Measurements from ENCODE around the gene SSR1. TPM values are rescaled to one million over a fixed set of nuclear protein-coding genes. Genes with fewer than 3 reads are reported as not detected.
A peak's percentile ranks its signal among the peaks of the same experiment; 100 is the strongest.

The SSR1 gene
- total and polyA plus RNA-seq, 2 of the 13 experiments (the other 11 are each of a cell fraction or from before 2014, with no cell fraction given) = 203 to 243 TPM

GRCh38 chr6:7313505-7314165 lies 636 bp upstream of the SSR1 start (continued):
- TF ChIP-seq FIP1L1 (IDR thresholded peaks at IDR 0.05; ENCODE audit: borderline replicate concordance, insufficient read depth, low read depth, low read length) (no peak), ZNF740 (CRISPR knock-in tag; IDR thresholded peaks at IDR 0.05) (no peak), ZNF136 (CRISPR knock-in tag; IDR thresholded peaks at IDR 0.05; ENCODE audit: low read depth) (no peak), KDM1A (CRISPR knock-in tag; IDR thresholded peaks at IDR 0.05) (no peak), HIC2 (CRISPR knock-in tag; IDR thresholded peaks at IDR 0.05; ENCODE audit: low read depth) (no peak), TGIF2 (CRISPR knock-in tag; IDR thresholded peaks at IDR 0.05) (no peak), AHDC1 (CRISPR knock-in tag; IDR thresholded peaks at IDR 0.05; ENCODE audit: borderline replicate concordance) (0 out of 2 replicates have a peak, but pooled peaks have one; percentile 65), ZFY (CRISPR knock-in tag; IDR thresholded peaks at IDR 0.05) (no peak), FOXA1 (IDR thresholded peaks at IDR 0.05) (no peak), FOXA1 (CRISPR knock-in tag; IDR thresholded peaks at IDR 0.05) (no peak), BCL6 (CRISPR knock-in tag; IDR thresholded peaks at IDR 0.05) (no peak), PRDM10 (CRISPR knock-in tag; IDR thresholded peaks at IDR 0.05; ENCODE audit: low read depth) (no peak), ZNF614 (CRISPR knock-in tag; IDR thresholded peaks at IDR 0.05; ENCODE audit: borderline replicate concordance) (no peak), ZSCAN12 (CRISPR knock-in tag; IDR thresholded peaks at IDR 0.05) (no peak), ZFP36L2 (CRISPR knock-in tag; IDR thresholded peaks at IDR 0.05) (no peak), ZNF652 (CRISPR knock-in tag; IDR thresholded peaks at IDR 0.05; ENCODE audit: borderline replicate concordance, low read depth) (no peak), HOXA7 (CRISPR knock-in tag; IDR thresholded peaks at IDR 0.05) (no peak), ZNF143 (CRISPR knock-in tag; IDR thresholded peaks at IDR 0.05) (no peak), ZNF552 (CRISPR knock-in tag; IDR thresholded peaks at IDR 0.05; ENCODE audit: borderline replicate concordance) (no peak), SMC3 (IDR thresholded peaks at IDR 0.05; ENCODE audit: low read length) (no peak)
